ENCODE measurements around the gene MYO3B.

MYO3B gene

DNA sequence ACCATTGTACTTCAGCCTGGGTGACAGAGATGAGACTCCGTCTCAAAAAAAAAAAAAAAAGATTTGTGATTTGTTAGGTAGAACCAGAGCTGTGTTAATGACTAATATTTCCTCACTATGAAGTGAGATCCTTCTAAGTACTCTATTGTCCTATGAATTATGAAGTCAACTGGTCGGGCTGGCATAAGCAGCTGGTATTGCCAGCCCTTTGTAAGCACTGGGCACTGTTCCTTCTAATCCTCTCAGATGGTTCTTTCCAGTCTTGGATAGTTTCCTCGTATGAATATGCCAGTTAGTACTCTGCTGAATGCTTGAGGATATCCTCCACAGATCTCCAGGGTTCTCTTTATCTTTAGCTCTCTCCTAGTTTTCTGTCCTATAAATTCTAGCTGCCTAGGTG, 314.1 kb downstream of the MYO3B start (continued):
- TF ChIP-seq, protein P1, sequence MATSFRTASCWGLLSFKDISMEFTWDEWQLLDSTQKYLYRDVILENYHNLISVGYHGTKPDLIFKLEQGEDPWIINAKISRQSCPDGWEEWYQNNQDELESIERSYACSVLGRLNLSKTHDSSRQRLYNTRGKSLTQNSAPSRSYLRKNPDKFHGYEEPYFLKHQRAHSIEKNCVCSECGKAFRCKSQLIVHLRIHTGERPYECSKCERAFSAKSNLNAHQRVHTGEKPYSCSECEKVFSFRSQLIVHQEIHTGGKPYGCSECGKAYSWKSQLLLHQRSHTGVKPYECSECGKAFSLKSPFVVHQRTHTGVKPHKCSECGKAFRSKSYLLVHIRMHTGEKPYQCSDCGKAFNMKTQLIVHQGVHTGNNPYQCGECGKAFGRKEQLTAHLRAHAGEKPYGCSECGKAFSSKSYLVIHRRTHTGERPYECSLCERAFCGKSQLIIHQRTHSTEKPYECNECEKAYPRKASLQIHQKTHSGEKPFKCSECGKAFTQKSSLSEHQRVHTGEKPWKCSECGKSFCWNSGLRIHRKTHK (tag by site-specific recombination; IDR thresholded peaks at IDR 0.05) = no peak
- no peak for TF ChIP-seq KLF1 (tag by site-specific recombination; IDR thresholded peaks at IDR 0.05)
- TF ChIP-seq ZFP37 (tag by site-specific recombination; IDR thresholded peaks at IDR 0.05) = no peak

- Histone ChIP-seq H3K36me3 (ENCODE audit: control insufficient read depth in 2 of 2, insufficient read depth in 1 of 2, low read length in 2 of 2) (no peaks in the 10 kb centered on the region), H3K4me1 (ENCODE audit: control insufficient read depth, insufficient read depth, low read length) (no peaks in the 10 kb centered on the region), H3K4me3 (ENCODE audit: low read depth, low read length) (no peak overlapping the region), H3K9me3 (ENCODE audit: control insufficient read depth, insufficient read depth, low read depth, low read length) (no peaks in the 10 kb centered on the region), H3K27ac (ENCODE audit: extremely low read depth, low read depth, low read length) (no peak overlapping the region)
- CTCF ChIA-PET = interaction anchor here (0.6 to 2.2 kb wide), 4 partner anchors 8 to 320 kb away, joined by 3 to 6 read pairs (median 5); no protein-coding TSS in a partner anchor
- POLR2A ChIA-PET = no interaction called here
- TF ChIP-seq SP2 (tag by site-specific recombination; IDR thresholded peaks at IDR 0.05) (no peak), ZNF140 (tag by site-specific recombination; IDR thresholded peaks at IDR 0.05) (no peak), ZNF837 (tag by site-specific recombination; IDR thresholded peaks at IDR 0.05) (no peak), ZNF311 (tag by site-specific recombination; IDR thresholded peaks at IDR 0.05; ENCODE audit: borderline replicate concordance) (no peak), ZNF510 (tag by site-specific recombination; IDR thresholded peaks at IDR 0.05; ENCODE audit: insufficient replicate concordance) (no peak), ZNF18 (tag by site-specific recombination; IDR thresholded peaks at IDR 0.05) (no peak), AEBP2 (tag by site-specific recombination; IDR thresholded peaks at IDR 0.05; ENCODE audit: borderline replicate concordance) (no peak), ZBTB6 (tag by site-specific recombination; IDR thresholded peaks at IDR 0.05) (no peak), PRDM2 (tag by site-specific recombination; IDR thresholded peaks at IDR 0.05; ENCODE audit: borderline replicate concordance) (no peak), KLF7 (tag by site-specific recombination; IDR thresholded peaks at IDR 0.05; ENCODE audit: borderline replicate concordance) (no peak), ZNF596 (tag by site-specific recombination; IDR thresholded peaks at IDR 0.05) (no peak), ZNF621 (tag by site-specific recombination; IDR thresholded peaks at IDR 0.05) (no peak), HOXD13 (CRISPR knock-in tag; IDR thresholded peaks at IDR 0.05; ENCODE audit: borderline replicate concordance) (no peak), ZBTB48 (tag by site-specific recombination; IDR thresholded peaks at IDR 0.05) (no peak), PRDM1 (tag by site-specific recombination; IDR thresholded peaks at IDR 0.05) (no peak)
- TF ChIP-seq, protein P2, sequence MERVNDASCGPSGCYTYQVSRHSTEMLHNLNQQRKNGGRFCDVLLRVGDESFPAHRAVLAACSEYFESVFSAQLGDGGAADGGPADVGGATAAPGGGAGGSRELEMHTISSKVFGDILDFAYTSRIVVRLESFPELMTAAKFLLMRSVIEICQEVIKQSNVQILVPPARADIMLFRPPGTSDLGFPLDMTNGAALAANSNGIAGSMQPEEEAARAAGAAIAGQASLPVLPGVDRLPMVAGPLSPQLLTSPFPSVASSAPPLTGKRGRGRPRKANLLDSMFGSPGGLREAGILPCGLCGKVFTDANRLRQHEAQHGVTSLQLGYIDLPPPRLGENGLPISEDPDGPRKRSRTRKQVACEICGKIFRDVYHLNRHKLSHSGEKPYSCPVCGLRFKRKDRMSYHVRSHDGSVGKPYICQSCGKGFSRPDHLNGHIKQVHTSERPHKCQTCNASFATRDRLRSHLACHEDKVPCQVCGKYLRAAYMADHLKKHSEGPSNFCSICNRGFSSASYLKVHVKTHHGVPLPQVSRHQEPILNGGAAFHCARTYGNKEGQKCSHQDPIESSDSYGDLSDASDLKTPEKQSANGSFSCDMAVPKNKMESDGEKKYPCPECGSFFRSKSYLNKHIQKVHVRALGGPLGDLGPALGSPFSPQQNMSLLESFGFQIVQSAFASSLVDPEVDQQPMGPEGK (tag by site-specific recombination; IDR thresholded peaks at IDR 0.05) = no peak
- TF ChIP-seq, protein P3, sequence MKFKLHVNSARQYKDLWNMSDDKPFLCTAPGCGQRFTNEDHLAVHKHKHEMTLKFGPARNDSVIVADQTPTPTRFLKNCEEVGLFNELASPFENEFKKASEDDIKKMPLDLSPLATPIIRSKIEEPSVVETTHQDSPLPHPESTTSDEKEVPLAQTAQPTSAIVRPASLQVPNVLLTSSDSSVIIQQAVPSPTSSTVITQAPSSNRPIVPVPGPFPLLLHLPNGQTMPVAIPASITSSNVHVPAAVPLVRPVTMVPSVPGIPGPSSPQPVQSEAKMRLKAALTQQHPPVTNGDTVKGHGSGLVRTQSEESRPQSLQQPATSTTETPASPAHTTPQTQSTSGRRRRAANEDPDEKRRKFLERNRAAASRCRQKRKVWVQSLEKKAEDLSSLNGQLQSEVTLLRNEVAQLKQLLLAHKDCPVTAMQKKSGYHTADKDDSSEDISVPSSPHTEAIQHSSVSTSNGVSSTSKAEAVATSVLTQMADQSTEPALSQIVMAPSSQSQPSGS (tag by site-specific recombination; IDR thresholded peaks at IDR 0.05; ENCODE audit: low read depth) = no peak
These were observed 315.6 kb downstream of the MYO3B start for GRCh38 chr2:170493426-170494097.

Measured in HEK293 (cell line).